Ovary (tissue), 3 donors: ENCODE results near the gene C8G.

Source experiments
- POLR2A ChIP-seq: fragments of 450-650 bp; IDR thresholded peaks from one replicate; pipeline ENCODE4 v1.6.1; 2017; ENCODE audit warnings: antibody characterized with exemption, mild to moderate bottlenecking, moderate library complexity
- TF ChIP-seq, protein P1 (sequence below), 3 donors: fragments of 450-650 bp in 2 of 3; fragments of 200-600 bp in 1 of 3; IDR thresholded peaks; one replicate each; pipeline versions ENCODE4 v1.5.1 to v1.8.0; 2016 to 2022; ENCODE audit warnings: antibody characterized with exemption in 3 of 3, mild to moderate bottlenecking in 1 of 3
- donor health status: DM: no; HTN: no; CAD: no.

DNA sequence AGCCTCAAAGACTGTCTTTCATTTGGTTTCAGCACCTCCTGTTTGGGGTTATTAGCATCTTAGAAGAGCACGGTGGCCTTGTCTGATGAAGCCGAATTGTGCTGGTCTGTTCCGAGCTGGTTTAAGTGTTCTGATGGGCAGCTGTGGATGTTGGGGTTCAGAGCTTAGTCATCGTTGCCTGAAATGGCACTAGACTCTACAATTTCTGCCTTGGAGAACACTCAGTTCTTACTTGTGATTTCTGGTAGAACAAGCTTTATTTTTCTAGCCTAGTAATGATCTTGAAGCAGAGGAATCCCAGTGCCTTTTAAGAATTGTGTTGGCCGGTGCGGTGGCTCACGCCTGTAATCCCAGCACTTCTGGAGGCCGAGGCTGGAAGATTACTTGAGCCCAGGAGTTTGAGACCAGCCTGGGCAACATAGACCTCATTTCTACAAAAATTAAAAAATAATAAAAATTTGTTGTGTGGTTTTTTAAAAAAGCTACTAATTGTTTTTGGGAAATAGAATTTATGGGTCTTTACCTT, 8.3 kb upstream of the C8G start:
- TF ChIP-seq, protein P1, sequence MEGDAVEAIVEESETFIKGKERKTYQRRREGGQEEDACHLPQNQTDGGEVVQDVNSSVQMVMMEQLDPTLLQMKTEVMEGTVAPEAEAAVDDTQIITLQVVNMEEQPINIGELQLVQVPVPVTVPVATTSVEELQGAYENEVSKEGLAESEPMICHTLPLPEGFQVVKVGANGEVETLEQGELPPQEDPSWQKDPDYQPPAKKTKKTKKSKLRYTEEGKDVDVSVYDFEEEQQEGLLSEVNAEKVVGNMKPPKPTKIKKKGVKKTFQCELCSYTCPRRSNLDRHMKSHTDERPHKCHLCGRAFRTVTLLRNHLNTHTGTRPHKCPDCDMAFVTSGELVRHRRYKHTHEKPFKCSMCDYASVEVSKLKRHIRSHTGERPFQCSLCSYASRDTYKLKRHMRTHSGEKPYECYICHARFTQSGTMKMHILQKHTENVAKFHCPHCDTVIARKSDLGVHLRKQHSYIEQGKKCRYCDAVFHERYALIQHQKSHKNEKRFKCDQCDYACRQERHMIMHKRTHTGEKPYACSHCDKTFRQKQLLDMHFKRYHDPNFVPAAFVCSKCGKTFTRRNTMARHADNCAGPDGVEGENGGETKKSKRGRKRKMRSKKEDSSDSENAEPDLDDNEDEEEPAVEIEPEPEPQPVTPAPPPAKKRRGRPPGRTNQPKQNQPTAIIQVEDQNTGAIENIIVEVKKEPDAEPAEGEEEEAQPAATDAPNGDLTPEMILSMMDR (IDR thresholded peaks at IDR 0.05), result no peak
- no peak for TF ChIP-seq POLR2A
